GM18909 (cell line): ENCODE data around the gene ABI3BP.

Experiments
- ATAC-seq: cut with Tn5 transposase; IDR thresholded peaks from one replicate; pipeline ENCODE4 v1.9.1; 2021; ENCODE audit warnings: mild to moderate bottlenecking; ENCODE audit not compliant: unreplicated experiment, poor library complexity

Gene ABI3BP

GRCh38 chr3:100783619-100784018 is 209.6 kb downstream of the ABI3BP start:
- no peak for ATAC-seq

GRCh38 chr3:100782906-100783305 is 210.3 kb downstream of the ABI3BP start:
- no peak for ATAC-seq

DNA sequence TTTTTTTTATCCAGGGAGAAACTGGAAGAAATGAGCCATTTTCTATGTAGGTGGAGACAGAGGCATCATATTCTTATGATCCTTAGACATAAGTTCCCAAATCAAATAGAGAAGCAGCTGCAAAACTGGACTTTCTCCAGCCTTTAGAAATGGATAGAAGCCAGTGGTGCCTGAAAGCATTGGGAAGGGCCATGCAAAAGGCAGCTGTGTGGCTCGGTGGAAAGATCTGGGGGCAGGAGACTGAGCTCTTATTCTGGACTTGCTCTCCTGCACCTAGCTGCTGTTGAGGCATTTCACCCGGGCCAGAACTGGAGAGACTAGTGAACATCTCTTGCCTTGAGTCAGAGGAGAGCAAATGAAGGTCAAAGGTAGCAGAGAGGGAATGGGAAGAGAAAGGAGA is 210.9 kb downstream of the ABI3BP start:
- ATAC-seq = no peak

DNA sequence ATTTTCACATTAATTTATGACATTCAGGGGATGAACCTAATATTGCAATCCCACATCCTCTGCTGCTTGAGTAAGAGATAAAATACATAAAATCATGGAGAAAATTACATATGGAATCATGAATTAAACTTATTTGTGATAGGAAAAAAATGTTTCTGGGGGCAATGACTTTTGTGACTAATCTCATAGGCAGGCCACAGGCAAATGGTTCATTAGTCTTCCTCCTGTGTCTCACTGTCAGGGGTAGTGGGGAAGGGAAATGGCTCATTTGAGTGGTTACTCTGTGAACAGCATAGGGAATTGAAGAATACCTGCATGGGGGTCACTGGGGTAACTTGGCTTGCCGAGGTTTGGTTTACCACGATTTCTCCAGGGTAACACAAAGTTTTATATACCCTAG is 211.9 kb downstream of the ABI3BP start:
- ATAC-seq = no peak

GRCh38 chr3:100780071-100780622 is 213.1 kb downstream of the ABI3BP start:
- no peak for ATAC-seq

- ATAC-seq = no peak
Observed at GRCh38 chr3:100779480-100779879, 213.7 kb downstream of the ABI3BP start.

DNA sequence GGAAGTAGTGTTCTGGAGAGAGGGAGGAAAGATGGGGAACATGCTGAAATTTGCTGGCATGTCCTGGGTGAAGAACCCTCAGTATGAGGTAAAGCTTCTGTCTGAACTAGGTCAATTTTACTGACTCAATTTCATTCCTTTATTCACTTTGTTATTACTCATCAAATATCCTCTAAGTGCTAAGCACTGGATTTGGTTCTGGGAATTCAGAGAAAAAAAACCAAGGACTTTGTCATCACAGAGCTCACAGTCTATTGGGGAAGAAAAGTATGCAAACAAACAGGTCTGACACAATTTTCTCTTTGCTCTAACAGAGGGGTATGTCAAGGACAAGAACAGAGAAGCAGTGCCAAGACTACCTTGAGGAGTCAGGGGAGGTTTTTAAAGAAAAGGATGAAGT is 215.9 kb downstream of the ABI3BP start:
- no peak for ATAC-seq

DNA sequence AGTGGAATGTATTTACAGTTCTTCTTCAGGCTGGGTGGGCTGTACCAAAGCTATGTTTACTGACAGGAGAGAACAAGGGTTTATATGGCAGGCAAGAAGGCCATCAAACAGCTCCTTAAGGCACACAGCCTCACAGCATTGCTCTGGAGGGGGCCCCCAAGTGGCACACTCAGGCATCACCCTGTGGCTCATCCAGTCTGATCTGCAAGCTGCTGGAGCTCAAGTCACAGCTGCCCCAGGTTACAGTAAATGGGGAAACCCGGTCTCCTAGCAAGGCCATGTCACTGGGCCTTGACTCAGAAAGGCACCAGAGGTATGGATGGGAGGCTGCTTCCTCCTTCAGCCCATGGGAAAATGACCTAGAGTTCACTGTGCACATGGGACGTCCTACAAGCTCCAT is 216.5 kb downstream of the ABI3BP start:
- no peak for ATAC-seq

DNA sequence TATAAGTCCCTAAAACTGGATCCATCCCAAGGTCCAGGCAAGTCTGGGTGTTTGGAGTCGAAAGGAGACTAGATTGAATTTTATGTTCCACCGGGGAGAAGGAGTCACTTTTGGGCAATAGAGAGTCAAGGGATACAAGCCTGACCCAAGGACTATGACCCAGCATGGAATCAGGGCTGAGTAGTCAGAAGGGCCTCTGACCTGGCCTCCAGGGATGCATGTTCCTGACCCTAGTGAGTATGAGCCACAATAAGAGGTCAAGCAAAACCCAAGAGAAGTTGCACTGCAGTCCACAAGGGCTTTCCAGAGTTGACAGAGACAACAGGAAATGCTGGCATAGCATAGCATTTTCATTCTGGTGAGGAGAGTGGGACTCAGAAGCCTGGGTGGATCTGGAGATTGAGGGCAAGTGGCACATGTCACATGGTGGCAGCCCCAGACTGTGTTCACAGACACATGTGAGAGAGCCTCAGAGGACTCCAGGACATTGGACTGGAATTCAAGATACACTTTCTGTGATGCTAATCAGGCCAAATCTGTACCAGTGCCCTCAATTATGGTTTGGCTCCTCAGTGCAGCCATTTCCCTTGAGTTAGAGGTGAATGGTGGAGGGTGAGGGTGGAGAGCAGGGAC is 217.0 kb downstream of the ABI3BP start:
- ATAC-seq = no peak

- ATAC-seq = no peak
Observed at GRCh38 chr3:100775669-100776068, 217.6 kb downstream of the ABI3BP start.

GRCh38 chr3:100775226-100775625 is 218.0 kb downstream of the ABI3BP start:
- no peak for ATAC-seq

- no peak for ATAC-seq
Observed at GRCh38 chr3:100769693-100770092, 223.5 kb downstream of the ABI3BP start.

DNA sequence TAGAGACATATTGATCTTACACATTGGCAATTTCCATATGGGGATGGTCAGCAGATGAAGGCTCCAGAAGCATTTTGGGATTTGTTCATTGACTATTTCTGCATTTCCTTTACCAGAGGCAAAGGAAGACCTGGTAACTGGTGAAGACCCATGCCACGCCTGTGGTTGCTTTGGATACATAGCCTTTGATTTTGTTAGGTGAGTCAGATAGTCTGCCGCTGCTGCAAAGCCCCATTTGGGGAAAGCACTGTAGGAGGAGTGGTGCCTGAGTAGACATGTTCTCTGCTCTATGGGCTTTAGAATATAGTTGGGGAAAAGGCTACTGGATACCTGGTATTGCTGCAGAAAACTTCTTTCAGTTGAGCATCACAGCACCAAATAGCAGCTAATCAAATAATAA is 227.2 kb downstream of the ABI3BP start:
- ATAC-seq = no peak

GRCh38 chr3:100765437-100765975 is 227.7 kb downstream of the ABI3BP start:
- no peak for ATAC-seq

DNA sequence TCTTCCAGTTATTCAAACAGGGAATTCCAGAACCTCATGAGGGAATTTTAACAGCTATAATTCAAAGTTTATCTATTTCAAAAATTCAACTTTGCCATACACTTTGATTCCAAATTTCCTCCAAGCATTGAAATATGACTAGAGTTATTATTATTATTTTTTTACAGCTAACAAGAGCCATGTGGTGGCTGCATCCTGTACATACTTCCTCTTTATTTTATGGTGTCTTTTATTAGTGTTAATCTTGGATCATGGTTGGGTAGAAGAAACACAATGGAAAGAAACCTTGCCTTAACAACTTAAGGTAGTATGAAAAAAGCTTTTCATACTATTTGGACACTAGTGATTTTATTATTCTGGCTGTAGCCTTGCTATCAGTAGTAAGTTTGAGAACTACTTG is 231.3 kb downstream of the ABI3BP start:
- ATAC-seq = no peak

DNA sequence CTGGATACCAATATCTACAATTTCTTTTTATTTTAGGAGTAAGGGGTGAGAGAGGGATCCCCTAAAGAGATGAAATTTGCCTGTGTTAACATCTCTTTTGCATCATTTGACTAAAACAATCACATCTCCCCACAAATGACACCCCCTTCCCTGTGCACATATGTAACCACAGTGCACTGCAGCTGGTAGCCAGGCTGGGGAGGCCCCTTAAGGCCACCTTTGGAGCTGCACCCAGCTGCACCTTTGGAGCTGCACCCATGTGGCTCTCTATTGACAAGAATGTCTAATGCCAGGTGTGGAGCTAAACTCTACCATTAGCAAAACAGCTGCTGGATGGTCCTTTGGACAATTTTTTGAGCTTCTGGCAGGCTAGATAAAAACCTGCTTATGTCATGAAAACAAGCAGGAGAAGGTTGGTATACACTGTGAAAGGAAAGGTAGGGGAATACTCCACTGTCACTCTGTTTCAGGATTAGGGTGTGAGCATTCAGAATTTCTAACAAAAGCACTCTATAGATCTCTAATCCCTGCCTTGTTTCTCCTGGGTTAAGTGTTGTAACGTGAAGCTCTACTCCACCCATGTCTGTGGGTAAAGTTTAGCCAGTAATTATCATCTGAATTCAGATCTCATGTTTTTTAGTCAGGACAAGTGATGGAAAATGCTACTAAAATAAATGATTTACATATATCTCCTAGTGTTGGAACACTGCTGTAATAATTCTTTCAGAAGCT is 231.8 kb downstream of the ABI3BP start:
- ATAC-seq = peak; percentile 91

DNA sequence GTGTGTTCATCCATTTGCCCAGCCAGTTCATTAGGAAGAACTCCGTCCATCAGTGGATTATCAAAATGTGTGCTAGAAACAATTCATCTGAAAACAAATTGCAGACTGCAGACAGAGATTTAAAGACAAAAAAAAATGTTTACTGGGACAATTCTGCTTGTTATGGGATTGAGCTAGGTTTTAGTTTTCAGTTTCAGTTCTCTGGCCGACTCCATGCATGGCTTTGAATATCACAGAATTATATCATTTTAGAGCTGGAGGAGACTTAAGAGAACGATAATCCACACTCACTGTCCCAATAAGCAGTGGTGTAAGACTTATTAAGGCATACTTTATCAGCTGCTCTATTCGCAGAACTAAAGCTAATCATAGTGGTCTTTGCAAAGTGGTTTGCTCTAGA is 232.8 kb downstream of the ABI3BP start:
- ATAC-seq = no peak

DNA sequence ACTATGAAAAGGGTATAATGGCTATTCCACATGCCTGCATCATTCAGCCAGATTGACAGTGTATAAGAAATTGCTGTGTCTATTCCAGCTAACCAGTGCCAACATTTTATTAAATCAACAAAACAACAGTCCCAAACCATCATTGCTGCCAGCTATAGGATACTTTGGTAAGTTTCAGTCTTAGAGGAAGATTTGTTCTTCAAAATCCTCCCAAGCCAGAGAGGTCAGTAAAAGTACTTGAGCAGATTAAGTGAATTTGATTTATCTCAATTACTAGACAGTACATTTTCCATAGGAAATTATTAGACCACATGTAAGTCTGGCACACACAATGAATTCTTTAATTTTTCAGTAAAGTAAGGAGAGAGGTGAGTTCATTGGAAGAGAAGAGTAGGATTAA is 233.3 kb downstream of the ABI3BP start:
- no peak for ATAC-seq

DNA sequence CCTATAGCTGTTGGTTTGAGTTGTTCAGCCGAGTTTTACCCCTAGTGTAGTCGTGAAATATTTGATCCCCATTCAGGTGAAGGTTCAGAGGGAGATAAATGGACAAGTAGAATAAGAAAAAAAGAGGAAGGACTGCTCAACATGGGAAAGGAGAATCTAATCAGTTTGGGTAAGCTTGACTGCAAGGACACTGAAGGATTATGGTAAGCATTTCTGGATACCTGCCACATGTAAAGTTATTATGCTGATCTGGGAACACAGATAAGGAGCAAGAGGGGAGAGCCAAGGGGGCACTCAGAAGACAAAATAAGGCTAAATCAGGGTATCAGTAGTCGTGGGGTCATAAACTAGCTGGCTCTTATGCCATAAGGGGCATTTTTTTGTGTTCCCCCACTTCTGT is 234.1 kb downstream of the ABI3BP start:
- no peak for ATAC-seq

DNA sequence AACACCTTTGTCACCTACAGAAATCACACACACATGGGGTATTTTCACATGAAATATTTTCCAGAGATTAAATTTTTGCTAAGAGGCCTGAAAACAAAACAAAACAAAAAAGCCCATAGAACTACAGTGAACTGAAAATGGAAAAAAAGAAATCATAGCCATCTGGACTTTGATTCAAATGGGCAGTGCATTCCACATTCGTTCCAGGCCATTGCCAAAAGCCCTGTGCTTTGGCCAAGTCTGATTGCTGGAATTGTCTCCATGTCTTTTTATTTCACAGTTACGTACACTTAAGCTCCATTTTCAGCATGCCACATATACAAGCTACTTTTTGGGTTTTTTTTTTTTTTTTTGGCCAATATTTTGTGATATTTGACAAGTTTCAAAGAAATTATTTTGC is 236.8 kb downstream of the ABI3BP start:
- no peak for ATAC-seq

DNA sequence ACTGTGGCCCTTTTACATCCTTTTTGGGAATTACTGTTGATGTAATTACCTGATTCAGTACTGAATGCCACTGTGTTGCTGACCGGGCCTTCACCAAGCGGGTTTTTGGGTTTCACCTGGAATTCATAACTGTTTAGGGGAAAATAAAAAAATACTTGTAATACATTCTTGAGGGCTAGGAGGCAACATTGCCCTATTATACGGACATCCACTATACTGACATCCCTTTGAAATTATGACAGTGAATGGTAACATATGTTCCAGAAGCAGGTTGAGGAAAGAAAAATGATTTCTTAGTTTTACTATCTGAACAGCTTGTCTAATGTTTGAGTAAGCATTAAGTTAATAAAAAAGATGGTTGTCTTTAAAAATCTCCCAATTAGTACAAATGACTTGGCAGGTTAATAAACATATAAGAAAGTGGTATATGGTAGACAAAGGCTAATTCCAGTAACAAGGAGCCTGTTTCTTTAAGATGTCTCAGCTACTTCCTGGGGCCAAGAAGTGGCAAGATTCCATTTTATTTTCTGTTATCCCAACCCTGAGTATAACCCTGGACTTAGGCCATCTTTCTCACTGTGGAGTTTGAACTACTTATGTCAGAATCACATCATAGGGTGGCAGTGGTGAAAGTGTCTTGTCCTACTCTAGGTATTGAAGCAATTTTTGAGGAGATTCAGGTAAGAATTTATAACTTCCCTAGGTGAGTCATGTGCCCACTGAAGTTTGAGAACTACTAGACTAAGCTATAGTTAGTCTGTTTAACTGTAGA is 238.5 kb downstream of the ABI3BP start:
- no peak for ATAC-seq
